ENCODE measurements around the gene NEURL1B.

- TF ChIP-seq CTCF (optimal IDR thresholded peaks at IDR 0.05 in 1 of 3, IDR thresholded peaks at IDR 0.05 in 1 of 3, conservative IDR thresholded peaks at IDR 0.05 in 1 of 3; ENCODE audit: extremely low read depth in 1 of 3, insufficient read depth in 2 of 3, low read length in 3 of 3) = no peak
- TF ChIP-seq EZH2 (IDR thresholded peaks at IDR 0.05; ENCODE audit: low read length) = no peak
These were observed 29.1 kb upstream of the NEURL1B start for GRCh38 chr5:172611913-172612312.

Data from keratinocyte (primary cell).